HFF-Myc (cell line): ENCODE measurements around the gene ANK3.

Experiments
- DNase-seq: peaks from one replicate; pipeline ENCODE4 v3.0.0-alpha.2; 2011; ENCODE audit warnings: low read depth; ENCODE audit errors: extremely low read depth
- H3K4me3 ChIP-seq: replicated peaks from 2 replicates; pipeline ENCODE4 v1.5.1; 2011; ENCODE audit warnings: low read depth, mild to moderate bottlenecking, control low read depth, low read length
- CTCF ChIP-seq: IDR thresholded peaks from 2 replicates; pipeline ENCODE4 v1.5.1; 2012; ENCODE audit warnings: mild to moderate bottlenecking, low read depth, low read length, control low read depth; ENCODE audit errors: missing control alignments

Gene ANK3

GRCh38 chr10:60311821-60312220 is 77.9 kb downstream of the ANK3 start:
- no peak overlapping the region for H3K4me3 ChIP-seq
- DNase-seq, result no peak
- TF ChIP-seq CTCF, result no peak

DNA sequence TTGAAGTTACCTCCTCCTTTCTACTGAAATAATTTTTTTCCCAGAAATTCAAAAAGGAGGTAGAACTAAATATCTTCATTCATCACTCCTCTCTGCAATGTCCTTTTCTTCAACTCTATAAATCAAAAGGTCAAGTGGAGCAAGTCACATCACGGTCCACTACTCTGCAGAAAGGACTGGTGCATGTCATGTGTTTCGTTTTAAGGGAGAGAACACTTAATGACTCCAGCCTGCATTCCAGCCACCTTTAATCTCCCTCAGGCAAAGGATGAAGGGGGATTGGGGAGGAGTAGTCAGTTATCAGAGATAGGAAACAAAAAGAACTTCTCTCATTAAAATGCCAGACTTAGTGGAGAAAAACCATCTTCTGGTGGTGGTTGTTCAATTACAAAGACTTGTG is 78.9 kb downstream of the ANK3 start:
- no peak for DNase-seq
- no peak overlapping the region for H3K4me3 ChIP-seq
- TF ChIP-seq CTCF, result no peak

- no peak for TF ChIP-seq CTCF
- no peak for DNase-seq
- H3K4me3 ChIP-seq, result no peak overlapping the region
These were observed 79.8 kb downstream of the ANK3 start for GRCh38 chr10:60309891-60310290.

DNA sequence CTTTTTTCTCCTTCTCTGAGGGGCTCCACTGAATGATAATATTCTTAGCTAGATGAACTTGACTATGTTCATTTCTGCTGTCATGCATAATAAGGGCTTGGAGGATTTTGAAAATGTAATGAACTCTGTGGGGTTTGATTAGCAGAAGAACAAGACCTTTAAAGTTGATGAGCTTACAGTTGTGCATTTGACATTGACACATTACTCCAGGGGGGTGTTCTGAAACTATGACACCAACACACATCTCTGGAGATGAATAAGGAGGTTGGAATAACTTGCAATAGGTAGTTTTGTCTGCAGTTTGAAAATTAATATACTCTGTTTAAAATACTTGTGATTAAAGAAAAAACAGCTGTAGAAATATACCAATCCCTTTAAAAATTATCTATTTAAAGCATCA is 80.3 kb downstream of the ANK3 start:
- no peak overlapping the region for H3K4me3 ChIP-seq
- no peak for DNase-seq
- TF ChIP-seq CTCF, result no peak

- no peak for DNase-seq
- TF ChIP-seq CTCF, result no peak
- no peak overlapping the region for H3K4me3 ChIP-seq
These were observed 84.2 kb downstream of the ANK3 start for GRCh38 chr10:60305380-60305892.

- no peak for DNase-seq
- no peak overlapping the region for H3K4me3 ChIP-seq
- TF ChIP-seq CTCF, result no peak
These were observed 84.8 kb downstream of the ANK3 start for GRCh38 chr10:60304829-60305379.

DNA sequence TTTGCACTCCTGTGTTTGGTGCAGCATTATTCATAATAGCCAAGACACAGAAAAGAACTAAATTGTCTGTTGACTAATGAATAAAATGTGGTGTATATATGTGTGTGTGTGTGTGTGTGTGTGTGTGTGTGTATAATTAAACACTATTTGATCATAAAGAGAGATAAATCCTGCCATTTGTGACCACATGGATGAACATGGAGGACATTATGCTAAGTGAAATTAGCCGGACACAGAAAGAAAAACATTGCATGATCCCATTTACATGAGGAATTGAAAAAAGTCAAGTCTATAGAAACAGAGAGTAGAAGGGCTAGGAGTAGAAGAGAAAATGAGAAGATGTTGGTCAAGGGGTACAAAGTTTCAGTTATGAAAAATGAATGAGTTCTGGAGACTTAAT is 85.9 kb downstream of the ANK3 start:
- no peak for TF ChIP-seq CTCF
- no peak overlapping the region for H3K4me3 ChIP-seq
- DNase-seq, result no peak
